A172 (cell line): ENCODE data around the gene CREBBP. TPM values are rescaled to one million over a fixed set of nuclear protein-coding genes. Genes with fewer than 3 reads are reported as not detected.
"Not testable (repeated sequence)": the region's sequence is repeated elsewhere in the genome, so short reads cannot be mapped to it uniquely, and the experiment has no call there.

Experiments used
- DNase-seq: peaks from one replicate; pipeline ENCODE4 v3.0.0-alpha.2; 2015; ENCODE audit warnings: low spot score
- total RNA-seq: library from RNA; depleted of rRNA; stranded (reverse); fragments of >200 nt; shearing (Covaris generic); gene quantifications from 2 replicates; pipeline ENCODE4 v1.2.3, GENCODE V29; 2014

The CREBBP gene
- total RNA-seq, 1 experiment from 2014 or later, result 11.2 TPM

DNA sequence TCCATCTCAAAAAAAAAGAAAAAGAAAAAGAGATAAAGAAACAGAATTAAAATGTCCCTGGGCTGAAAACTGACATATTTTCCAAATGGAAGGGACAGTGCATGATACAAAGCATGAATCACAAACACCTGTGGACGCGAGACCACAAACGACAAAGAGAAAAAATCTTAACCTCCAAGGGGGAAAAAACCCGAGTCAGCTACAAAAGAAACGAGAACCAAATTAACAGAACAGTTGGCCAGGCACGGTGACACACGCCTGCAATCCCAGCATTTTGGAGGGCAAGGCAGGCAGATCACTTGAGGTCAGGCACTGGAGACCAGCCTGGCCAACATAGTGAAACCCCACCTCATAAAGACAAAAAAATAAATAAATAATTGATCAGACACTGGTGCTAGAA lies 165.1 kb downstream of the CREBBP start:
- no peak for DNase-seq

DNA sequence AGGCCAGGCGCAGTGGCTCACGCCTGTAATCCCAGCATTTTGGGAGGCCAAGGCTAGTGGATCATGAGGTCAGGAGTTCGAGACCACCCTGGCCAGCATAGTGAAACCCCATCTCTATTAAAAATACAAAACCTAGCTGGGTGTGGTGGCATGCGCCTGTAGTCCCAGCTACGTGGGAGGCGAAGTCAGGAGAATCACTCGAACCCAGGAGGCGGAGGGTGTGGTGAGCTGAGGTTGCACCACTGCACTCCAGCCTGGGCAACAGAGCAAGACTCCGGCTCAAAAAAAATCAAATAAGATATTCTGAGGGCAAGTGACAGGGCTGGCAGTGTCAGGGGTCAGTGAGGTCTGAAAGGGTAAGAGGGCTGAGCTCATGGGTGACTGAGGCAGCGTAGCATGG lies 166.1 kb downstream of the CREBBP start:
- not testable (repeated sequence) for DNase-seq

DNA sequence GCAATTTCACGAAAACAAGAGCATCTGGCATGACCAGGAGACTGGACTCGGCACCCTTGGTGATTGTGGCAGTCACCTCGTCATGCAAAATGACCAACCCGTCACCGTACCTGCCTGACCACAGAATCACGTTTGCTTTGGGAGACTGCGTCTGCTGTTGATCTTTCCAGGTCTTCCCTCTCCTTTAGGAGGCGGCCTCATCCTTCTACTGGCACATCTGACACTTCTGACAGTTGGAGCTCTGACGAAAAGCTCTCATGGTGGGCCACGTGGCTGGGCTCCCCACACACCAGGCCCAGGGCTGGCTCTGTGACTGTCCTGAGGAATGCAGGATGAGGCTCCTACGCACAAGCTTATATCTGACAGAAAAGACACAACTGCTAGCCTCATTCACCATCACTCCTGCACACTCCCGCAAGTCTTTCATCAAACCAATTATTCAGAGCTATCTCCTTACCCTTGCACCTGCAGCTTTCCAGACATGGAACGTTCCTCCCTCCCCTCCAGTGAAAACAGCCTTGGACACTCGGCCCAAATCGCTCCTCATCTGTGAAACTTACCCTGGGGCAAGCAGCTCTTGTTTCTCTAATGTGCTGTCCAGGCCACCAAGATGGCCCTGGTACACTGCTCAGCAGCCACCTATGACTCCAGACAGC lies 166.8 kb downstream of the CREBBP start:
- DNase-seq, result no peak

DNA sequence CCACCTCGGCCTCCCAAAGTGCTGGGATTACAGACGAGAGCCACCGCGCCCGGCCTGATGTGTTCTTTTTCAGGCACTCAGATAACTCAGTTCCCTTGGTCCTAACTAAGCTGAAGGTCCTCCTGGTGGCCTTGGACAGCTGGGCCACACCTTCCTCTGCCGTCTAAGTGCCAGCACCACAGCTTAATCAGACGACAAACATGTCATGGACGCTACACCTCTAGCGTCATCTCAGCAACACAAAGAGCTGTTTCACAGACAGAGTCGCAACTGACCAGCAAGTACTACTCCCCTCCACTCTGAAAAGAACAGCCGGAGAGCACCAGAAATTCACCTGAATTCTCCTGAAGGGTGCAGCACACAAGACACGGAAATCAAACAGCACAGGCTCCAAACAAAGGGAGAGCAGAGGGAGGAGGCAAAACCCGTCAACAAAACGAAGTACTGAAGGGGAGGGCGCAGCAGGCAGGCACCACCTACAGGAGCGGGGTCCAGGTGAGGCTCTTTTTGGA lies 167.6 kb downstream of the CREBBP start:
- no peak for DNase-seq

DNA sequence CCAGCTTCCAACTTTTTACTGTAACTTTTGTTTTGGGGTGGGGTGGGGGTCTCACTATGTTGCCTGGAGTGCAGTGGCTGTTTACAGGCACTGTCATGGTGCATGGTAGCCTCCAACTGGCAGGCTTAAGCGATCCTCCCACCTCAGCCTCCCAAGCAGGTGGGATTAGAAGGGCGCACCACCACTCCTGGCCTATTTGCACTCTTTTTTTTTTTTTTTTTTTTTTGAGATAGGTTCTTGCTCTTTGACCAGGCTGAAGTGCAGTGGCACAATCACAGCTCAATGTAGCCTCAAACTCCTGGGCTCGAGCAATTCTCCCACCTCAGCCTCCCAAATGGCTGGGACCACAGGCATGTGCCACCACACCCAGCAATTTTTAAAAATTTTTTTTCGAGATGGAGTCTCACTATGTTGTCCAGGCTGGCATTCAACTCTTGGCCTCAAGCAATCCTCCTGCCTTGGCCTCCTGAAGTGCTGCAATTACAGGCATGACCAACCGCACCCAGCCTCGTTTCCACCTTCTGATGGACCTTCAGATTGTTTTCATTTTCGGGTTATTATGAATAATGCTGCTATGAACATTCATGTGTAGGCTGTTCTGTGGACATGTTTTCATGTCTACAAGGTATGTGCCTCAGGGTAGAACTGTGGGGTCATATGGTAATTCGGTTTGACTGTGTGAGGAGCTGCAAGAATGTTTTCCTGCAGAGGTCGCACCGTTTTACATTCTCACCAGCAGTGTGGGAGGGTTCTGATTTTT lies 174.1 kb downstream of the CREBBP start:
- no peak for DNase-seq

DNA sequence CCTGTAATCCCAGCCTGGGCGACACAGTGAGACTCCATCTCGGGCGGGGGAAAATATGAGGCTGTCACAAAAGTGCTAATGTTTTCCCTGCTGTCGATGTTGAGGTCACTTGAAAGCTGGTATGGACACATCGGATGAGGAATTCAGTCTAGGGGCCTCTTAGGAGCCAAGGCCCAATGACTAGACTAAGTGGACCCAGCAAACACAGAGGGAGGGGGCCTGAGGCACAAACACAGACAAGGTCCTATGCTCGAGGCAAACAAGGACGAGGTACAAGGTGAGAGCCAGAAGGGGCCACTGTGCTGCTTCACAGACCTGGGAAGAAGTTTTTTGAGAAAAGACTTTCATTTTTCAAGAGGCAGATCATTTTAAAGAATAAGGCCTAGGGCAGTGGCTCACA lies 178.4 kb downstream of the CREBBP start:
- DNase-seq, result no peak

DNA sequence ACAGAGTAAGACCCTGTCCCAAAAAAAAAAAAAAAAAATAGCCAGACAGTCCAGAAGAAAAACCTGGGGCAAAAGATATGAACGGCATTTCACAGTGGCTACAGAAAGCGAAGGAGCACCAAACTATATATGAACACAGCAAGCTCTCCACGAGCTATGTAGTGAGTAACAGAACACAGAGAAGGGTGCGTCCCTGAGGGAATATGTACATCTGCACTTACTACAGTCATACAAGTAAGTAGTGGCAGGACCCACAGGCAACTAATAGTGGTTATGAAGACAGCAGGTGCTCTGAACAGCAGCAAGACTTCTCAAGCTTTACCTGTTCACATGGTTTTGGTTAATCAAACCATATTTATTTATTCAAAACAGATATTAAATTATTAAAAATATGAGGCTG lies 179.0 kb downstream of the CREBBP start:
- no peak for DNase-seq

DNA sequence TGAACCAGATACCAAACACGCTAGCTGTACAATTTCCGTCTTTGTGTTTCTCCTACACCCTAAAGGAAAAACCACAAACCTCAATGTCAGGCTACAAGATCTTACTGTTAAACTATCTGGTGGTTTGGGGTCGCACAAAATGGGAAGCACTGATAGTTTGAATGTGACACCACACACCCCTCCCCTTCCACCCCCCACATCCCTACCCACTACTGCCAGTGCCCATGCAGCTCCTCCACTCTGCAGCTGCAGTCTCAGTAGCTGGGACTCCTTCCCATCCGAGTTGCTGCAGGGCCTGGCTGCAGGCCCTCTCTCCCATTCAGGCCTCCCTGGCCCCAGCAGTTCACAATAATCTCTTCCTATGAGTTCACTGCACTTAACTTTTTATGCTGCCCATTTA lies 181.6 kb downstream of the CREBBP start:
- DNase-seq, result no peak

DNA sequence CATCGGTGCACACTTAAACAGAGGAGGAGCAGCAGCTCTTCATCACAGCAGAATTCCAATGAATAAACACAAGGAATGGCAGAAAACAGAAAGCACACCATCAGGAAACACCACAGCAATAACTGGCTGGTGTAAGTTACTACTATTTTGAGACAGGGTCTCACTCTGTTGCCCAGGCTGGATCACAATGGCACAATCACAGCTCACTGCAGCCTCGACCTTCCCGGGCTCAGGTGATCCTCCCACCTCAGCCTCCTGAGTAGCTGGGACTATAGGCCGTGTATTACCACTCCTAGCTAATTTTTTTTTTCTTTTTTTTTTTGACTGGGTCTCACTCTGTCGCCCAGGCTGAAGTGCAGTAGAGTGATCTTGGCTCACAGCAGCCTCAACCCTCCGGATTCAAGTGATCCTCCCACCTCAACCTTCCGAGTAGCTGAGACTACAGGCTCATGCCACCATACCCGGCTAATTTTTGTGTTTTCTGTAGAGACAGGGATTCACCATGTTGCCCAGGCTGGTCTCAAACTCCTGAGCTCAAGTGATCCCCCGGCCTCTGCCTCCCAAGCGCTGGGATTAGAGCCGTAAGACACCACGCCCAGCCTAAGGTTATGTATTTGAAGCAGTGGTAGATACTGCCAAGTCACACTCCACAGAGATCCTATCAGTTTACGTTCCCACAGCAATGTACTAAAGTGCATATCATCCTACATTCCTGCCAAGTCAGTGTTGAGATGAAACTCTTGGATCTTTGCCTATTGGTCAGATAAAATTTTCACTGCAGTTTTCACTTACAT lies 183.9 kb downstream of the CREBBP start:
- DNase-seq, result peak; percentile 87

DNA sequence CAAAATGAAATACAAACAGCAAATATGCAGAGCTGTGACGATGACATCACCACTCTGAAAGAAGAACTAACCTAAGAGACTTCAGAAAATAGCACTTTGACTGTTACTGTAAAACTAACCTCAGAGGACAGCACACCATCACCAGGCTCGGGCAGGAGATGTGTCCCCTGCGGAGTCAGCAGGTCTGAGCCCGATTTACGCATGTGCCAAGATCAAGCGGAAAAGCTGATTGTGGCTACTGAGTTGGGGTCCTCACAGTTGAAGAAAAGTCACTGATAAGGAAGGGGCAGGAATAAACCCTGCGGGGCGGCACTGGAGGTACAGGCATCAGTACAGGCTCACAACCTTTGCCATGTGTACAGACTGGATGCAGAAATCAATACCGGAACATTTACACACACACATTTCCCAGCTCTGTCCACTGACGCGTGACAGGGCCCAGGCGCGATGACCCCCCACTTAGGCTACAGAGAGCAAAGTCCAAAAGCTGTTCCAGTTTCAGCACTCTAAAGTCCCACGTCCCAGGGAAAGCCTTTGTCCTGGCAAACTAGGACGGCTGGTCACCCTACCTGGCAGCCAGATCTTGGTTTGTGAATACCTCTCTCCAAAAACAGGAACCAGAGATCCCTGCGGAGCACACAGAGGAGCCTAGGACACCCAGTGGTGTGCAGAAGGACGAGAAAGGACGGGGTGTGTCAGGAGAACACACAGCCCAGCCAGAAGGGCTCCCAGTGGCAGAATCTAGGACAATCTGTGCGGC lies 184.7 kb downstream of the CREBBP start:
- no peak for DNase-seq

DNA sequence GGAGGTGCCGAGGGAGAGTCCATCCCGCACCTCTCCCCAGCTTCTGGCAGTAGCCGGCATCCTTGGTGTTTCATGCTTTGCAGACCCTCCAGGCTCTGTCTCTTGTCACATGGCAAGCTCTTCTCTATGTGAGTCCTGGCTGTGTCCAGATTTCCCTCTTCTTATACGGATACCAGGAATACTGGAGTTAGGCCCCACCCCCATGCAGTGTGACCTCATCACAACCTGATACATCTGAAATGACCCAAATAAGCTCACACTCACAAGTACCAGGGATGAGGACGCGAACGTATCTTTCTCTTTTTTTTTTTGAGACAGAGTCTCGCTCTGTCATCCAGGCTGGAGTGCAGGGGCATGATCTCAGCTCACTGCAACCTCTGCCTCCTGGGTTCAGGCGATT lies 186.5 kb downstream of the CREBBP start:
- no peak for DNase-seq

DNA sequence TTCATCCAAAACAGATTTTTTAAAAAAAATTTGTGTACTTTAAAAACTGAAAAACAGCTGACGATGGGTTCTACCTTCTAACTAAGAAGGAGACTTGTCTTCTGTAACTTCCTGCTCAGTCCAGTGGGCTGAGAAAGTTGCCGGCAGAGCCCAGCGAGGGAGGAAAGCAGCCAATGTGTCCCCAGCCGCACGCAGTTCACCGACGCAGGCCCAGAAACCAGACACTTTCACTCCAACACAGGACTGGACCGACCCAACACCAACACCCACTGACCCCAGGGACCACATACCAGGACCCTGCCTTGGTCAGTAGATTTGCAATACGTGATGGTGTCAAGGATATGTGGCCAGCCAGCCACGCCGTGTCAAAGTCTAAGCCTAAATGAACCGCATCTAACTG lies 188.8 kb downstream of the CREBBP start:
- DNase-seq, result no peak

DNA sequence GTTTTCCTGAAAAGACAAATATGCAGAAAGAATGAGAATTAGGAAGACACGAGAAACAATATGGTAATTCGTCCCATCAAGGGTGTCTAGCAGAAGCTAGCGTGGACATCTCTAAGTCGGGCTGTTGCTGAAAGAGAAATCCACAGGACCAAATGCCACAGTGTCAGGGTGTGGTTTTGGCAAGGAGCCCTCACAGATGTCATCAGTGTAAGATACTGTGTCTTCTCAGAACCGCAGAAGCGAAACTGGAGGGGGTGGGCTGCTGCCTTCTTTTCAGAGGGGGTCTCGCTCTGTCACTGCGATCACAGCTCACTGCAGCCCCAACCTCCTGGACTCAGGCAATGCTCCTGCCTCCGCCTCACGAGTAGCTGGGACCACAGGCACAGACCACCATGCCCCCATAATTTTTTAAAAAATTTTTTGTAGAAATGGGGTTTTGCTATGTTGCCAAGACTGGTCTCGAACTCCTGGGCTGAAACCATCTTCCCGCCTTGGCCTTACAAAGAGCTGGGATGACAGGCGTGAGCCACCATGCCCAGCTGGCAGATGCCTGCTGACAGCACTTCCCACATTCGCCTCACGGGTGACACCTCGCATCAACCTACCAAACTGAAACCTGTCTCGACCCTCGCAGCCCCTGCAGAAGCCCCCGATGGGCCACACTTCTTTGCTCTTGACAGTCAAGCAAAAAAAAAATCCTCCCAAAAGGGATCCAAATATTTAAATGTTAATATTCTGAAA lies 189.4 kb downstream of the CREBBP start:
- peak; percentile 4 for DNase-seq

DNA sequence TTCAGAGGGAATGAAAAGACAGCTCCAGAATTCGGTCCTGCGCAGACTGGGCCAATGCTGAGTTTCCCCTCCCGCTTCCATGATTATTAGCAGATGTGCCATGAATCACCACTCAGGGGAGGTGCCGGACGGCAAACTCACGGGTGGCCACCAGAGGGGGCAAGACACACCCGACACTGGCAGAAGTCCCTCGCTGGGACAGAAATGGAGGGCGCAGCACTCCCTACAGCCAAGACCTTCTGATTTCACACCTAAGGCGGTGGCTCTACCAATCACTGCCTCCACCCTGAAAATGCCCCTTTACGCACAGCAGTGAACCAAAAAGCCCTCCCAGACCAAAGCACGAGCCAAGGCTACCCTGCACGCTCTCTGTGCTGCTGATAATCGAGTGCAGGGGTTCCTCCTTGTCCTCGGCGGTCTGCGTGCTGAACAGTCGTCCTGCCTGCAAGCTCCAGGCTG lies 190.0 kb downstream of the CREBBP start:
- peak; percentile 92 for DNase-seq

DNA sequence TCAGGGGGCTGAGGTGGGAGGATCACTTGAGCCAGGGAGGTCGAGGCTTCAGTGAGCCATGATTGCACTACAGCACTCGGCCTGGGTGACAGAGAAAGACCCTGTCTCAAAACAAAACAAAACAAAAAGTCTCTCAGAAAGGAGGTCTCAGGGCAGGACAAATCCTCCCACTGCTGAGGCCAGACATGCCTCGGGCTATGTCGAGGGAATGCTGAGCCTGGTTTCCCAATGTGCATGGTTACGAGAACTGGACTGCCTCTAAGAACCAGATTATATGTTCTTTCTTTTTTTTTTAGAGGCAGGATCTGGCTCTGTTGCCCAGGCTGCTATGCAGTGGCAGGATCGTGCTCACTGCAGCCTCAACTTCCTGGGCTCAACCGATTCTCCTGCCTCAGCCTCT lies 190.8 kb downstream of the CREBBP start:
- no peak for DNase-seq

DNA sequence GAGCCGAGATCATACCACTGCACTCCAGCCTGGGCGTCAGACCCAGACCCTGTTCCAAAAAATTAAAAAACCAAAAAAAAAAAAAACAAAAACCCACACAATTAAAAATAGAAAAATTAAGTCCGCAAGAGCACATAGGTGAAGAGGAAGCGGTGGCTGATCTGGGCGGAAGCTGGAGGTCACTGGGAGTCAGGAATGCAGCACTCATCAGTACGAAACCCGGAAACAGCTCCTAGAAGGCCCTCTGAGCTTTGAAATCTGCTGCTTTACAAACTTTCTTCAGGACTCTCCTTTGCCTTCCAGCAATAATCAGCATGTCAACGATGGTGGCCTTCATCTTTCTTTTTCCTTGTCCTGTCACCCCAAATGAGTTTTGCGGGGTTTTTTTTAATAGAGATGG lies 192.7 kb downstream of the CREBBP start:
- no peak for DNase-seq

DNA sequence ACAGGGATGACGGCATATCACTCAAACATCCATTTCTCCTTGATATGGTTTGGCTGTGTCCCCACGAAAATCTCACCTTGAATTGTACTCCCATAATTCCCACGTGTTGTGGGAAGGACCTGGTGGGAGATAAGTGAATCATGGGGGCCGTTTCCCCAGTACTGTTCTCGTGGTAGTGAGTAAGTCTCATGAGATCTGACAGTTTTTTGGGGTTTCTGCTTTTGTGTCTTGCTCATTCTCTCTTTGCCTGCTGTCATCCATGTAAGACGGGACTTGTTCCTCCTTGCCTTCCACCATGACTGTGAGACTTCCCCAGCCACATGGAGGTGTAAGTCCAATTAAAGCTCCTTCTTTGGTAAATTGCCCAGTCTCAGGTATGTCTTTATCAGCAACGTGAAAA lies 193.5 kb downstream of the CREBBP start:
- DNase-seq, result no peak

DNA sequence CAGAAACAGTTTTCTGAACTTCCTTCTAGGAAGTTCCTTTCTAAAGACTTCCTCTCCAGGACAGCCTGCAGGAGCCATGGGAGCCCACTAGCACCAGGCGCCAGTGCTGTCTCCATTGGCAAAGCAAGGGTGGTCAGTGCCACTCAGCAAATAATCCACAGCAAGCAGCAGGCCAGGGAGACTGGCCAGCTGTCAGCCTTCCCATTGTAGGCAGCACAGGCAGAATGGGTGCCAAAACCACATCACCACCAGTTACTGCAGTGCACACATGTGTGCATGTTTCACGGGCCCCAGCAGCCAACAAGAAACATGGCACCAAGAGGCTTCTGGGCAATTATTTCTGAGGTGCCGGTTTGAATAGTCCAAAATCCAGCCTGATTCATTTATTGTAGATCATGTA lies 199.3 kb downstream of the CREBBP start:
- no peak for DNase-seq

DNA sequence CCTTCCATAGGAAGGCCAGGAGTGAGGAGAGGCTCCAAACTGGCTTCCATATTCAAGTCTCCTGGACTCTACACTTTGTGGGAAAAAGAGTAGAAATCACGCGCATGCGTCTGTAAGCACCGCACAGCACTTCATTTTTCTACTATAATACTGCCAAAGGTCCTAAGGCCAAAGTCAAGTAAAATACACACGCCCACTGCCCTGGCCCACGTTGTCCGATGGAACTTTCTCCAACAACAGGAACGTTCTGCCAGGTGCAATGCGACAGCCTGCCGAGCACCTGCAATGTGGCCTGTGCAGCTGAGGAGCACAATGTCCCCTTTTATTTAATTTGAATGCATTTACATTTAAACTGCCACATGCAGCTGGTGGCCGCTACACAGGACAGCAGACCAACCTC lies 202.5 kb downstream of the CREBBP start:
- no peak for DNase-seq

DNA sequence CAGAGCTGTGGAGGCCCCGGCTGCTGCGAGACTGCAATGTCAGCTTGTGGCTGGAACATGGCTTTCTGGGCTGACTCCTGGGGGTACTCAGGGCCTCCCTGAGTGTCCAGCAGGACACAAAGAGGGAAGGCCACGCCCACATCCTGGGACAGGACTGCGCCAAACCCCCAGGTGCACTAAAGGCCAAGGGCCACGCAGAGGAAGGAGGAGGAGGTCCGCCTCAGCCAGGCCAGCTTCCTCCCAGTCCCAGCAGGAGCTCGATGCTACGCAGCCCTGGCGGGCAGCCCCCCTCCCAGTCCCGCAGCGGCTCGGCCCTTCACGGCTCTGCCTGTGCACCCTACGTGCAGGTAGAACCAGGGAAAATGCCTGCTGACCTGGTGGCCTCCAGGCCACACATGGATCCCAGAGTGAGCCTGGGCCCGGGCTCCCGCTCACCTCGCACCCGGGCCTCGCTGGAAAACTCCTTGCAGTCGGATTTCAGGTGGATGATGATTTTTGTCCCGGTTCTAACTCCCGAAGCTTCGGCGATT lies 204.8 kb downstream of the CREBBP start:
- no peak for DNase-seq
